HT1080 (cell line): Measurements from ENCODE around the gene RPS27A. TPM values are rescaled to one million over a fixed set of nuclear protein-coding genes. Genes with fewer than 3 reads are reported as not detected.

Source experiments
- total RNA-seq: library from RNA; depleted of rRNA; stranded (reverse); fragments of >200 nt; shearing (Covaris generic); gene quantifications from 2 replicates; pipeline ENCODE4 v1.2.3, GENCODE V29; 2014; rRNA removed

Gene RPS27A
- total RNA-seq, 1 experiment from 2014 or later: 1,089 TPM

Other genes with a start within 250 kb of the RPS27A start
- 204 and 295 TPM in 2 replicates for gene RTN4, start 182.2 kb upstream of the RPS27A start, total RNA-seq
- 3.8 and 4.7 TPM in 2 replicates for gene CLHC1, start 395 bp upstream of the RPS27A start, total RNA-seq
- gene MTIF2, start 36.5 kb downstream of the RPS27A start, total RNA-seq: 41.8 and 49.4 TPM in 2 replicates
- 26.4 and 28.5 TPM in 2 replicates for gene CCDC88A, start 187.2 kb downstream of the RPS27A start, total RNA-seq